ENCODE measurements around the gene MYOM3.

MYOM3 gene

DNA sequence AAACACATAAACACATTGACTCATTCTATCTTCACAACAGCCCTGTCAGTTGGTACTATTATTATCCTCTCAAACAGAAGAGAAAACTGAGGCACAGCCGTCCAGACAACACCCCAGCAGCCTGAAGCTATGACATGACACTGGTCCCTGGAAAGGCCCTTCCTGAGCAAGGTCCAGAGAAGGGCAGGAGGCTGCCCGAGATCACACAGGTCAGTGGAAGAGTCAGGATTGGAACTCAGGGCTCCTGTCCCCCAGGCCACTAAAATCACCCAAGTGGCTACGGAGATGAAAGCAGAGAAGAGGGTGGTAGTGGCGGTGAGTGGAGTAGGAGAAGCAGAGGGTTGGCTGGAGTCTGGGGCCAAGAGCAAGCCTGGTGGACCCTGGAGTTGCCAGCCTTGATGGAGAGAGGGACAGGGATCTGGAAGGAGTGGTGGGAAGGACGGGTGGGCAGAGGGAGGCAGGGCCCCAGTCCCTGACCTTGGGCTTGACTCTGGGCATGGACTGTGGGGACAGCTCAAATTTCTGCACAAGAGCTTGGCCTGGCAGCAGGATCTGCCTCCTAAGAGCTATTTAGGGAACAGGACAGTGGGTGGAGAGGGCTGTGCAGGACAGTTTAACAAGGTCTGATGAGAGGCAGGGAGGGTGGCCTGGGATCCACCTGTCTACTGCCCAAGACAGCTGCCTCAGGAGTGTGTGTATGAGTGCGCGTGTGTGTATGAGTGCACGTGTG lies 15.8 kb downstream of the MYOM3 start:
- no peak for DNase-seq (ENCODE audit: low read depth in 2 of 2)

DNA sequence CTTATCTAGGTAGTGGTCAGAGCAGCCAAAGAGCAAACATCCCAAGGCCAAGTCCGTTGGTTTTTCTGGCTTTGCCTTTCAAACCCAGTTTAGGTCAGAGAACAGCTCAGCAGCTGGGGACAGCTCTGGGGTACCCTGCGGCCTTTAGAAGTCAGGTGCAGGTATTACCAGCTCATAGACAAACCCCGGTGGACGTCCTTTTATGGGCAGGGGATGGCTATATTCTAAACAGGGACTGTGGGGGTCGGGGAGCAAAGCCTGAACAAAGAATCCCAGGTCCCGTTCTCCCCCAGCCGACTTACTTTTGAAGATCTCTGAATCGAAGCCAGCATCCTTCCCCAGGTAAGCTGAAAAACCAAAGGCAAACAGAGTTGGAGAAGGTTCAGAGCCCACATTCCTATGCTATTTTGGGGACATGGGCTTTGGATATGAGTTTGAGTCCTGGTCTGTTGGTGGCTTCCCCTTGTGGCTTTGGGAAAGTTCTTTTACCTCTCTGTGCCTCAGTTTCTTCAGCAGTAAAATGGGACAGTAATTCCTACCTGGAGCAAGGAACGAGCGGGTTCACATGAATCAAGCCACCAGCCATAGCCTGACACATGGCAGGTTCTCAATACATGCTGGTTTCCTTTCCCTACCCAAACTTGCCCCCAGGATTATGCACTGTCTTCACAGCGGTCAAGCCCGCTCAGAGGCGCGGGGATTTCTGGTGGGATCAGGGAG lies 16.6 kb downstream of the MYOM3 start:
- no peak for DNase-seq (ENCODE audit: low read depth in 2 of 2)

DNA sequence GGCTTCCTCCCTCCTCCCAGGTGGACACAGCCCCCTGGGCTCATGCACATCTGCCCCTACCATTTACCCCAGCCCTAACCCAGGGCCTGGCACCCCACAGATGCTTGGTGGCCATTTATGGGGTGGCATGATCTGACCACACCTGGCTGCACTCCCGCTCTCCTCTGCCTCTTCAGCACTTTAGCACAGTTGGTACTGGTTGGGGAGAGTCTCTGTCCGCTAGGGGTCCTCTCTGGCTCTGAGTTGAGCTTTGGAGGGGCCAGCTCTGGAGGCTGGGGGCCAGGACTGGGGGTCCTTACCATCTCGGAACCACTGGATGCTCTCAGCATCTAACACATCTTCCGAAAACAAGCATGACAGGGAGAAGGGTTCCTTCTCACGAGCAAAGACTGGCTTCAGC lies 17.4 kb downstream of the MYOM3 start:
- DNase-seq (ENCODE audit: low read depth in 2 of 2): no peak

DNA sequence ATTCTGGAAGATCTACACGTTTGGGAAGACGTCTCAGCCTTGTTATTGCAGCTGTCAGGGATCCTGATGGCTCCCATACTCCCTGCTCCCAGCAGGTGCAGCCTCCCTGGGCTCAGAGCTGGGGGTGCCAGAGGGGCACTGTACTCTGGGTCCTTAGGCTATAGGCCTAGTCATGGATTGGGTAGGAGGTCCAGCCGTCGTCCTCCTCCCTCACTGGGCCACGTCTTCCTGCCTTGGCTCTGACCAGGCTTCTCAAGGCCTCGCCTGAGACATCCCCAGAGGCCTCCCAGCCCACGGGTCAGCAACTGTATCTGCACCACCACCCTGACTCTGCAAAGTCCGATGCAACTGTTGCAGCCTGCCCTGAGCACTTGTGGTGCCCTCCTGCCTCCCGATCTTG lies 18.2 kb downstream of the MYOM3 start:
- no peak for DNase-seq (ENCODE audit: low read depth in 2 of 2)

DNA sequence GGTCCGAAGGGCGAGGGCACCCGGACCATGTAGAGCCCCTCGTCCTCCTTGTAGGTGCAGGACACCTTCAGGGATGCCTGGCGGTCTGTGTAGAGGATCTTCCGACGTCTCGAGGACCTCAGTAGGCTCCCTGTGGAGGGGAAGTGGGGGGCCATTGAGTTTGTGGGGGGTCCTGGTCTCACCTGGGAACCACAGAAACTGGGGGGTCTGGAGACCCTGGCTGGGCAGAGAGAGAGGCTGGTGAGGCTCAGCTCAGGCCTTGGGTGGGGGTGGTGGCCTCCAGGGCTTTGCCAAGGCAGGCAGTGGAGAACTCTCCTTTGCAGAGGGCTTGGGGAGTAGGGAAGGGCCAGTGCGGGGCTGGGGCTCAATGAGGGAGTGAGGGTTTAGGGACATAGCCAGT lies 19.0 kb downstream of the MYOM3 start:
- no peak for DNase-seq (ENCODE audit: low read depth in 2 of 2)

DNA sequence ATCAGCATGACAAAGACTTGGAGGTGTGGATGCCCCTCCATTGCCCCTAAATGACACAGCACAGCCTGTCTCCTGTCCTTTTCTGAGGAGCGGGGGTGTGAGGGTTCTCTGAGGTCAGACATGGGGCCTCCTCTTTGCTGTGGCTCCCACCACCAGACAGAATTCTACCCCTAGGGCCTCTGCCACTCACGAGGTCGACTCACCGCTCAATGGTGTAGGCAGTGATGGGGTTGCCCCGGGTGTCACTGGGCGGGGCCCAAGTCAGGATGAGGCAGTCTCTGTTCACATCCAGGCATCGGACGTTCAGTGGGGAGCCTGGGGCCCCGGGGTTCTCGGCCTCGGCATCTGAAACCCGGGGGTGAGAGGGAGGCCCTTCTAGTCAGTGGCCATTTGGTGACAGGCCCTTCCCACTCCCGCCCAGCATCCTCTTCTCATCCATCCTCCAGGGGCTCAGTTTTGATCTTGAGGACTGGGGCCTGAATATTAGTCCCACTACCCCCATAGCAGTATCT lies 19.9 kb downstream of the MYOM3 start:
- peak; percentile 11 to 21 for DNase-seq (ENCODE audit: low read depth in 2 of 2)

DNA sequence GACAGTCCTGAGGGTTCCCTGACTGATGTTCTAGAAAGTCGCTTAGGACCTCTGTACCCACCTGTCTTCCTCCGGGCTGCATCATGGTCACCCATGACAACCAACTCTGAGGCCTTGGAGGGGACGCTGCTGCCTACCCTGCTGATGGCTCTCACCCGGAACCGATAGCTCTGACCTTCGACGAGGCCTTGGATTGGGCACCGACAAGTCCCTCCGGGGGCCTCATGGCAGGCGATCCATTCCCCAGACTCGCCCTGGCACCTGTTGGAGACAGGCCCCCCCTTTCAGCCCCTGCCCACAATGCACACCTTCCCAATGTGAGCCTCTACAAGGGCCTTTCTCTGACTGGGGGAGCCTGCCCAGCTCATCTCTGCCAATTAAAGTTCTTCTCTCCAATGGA lies 21.2 kb downstream of the MYOM3 start:
- no peak for DNase-seq (ENCODE audit: low read depth in 2 of 2)

DNA sequence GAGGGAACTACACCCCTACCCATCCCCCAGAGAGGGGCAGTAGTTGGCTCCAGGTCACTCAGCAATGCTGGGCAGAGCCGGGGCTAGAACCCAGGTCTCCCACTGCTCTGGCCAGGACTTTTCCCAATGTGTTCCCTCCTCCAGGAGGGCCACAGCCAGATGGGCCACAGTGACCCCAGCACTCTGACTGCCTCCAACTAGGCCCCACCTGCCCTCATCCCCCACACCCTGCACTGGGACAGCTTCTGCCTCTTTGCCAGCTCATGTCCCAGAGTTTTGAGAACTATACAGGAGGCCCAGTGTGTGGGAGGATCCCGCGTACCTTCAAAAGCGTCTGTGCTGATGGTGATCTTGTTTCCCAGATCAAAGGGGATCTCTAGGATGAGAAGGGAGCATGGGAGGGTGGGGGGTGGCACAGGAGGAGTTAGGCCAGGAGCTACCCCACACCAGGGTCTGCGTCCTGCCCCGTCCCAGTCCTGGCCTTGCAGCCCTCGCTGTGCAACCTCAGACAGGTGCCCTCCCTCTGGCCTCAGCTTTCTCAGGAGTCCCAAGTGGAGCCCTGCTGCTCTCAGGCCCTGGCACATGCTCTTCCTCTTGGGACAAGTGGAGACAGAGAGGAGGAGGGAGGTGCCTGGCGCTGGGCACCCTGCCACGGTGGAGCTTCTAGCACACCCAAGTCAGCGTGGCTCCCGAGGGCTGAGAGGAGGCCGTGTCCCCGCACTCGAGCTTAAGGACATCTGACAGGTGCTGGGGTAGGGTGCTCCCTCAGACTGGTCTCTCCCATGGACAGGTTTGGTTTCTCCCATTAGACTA lies 22.0 kb downstream of the MYOM3 start:
- no peak for DNase-seq (ENCODE audit: low read depth in 2 of 2)

DNA sequence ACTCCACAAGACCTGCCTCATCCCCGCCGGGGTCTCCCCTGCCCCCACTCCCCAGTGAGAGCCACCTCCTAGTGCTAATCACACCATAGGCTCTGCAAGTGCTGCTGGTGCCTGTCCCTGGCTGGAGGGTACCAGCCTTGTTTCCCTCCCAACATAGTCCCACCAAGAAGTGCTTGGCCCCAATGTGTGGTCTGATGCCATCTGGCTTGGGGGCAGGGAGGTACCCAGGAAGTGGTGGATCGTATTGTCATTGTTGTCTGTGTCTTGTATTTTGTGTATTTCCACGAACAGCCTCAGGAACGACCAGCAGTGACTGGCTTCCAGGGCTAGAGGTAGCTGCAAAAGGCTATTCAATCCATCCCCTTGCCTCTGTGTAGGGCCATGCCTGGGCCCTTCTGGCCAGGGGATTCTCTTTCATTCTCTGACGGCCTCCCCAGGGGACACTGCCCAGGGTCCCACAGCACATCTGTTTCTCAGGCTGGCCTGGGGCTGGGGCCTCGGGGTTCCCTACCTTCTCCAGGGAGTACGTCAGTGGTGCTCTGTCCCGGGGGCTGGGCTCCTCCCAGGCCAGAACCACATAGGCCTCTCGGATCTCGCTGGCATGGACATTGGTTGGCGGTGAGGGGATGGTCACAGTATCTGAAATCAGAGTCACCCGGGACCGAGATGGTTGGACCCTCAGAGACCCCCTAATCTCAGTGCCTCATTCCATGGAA lies 22.8 kb downstream of the MYOM3 start:
- no peak for DNase-seq (ENCODE audit: low read depth in 2 of 2)

DNA sequence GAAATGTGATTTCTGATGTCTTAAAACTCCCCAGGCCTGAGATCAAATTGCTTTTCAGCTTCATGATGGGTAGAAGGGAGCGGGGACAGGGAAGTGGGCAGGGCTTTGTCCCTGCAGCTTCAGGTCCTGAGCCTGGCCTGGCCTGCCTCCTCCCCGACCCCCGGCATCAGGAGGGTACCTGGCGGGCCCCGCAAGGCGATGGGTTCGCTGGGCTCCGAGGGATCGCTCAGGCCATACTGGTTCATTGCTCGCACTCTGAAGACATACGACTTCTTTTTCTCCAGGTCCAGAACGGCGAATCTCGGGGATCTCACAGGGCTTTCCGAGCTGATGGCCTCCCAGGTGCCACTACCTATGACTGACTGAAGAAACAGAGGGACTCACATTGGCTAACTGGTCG lies 25.5 kb downstream of the MYOM3 start:
- DNase-seq (ENCODE audit: low read depth in 2 of 2): no peak

DNA sequence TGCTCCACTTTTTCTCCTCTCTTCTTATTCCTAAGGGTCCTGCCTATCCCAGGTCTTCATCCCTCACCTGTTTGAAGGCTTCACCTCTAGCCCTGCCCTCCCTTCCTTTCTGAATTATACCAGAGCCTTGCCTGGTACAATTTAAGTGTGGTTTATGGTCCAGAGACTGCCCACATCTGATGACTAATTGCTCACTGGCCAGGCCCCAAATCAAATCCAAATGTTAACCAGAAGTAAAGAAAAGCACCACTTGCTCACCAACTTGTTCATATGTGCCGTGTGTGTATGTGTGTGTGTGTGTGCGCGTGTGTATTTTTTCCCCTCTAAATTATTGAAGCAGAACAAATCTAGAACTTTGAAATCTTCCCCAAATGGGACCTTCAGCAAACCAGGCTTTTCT lies 26.4 kb downstream of the MYOM3 start:
- no peak for DNase-seq (ENCODE audit: low read depth in 2 of 2)

DNA sequence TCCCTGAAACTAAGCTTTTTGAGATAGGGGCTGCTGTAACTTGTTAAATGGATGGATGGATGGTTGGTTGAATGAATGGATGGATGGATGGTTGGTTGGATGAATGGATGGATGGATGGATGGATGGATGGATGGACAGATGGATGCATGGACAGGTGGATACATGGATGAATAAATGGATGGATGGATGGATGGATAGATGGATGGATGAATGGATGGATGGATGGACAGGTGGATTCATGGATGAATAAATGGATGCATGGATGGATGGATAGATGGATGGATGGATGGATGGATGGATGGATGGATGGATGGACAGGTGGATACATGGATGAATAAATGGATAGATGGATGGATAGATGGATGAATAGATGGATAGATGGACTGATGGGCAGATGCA lies 26.9 kb downstream of the MYOM3 start:
- DNase-seq (ENCODE audit: low read depth in 2 of 2): no peak

DNA sequence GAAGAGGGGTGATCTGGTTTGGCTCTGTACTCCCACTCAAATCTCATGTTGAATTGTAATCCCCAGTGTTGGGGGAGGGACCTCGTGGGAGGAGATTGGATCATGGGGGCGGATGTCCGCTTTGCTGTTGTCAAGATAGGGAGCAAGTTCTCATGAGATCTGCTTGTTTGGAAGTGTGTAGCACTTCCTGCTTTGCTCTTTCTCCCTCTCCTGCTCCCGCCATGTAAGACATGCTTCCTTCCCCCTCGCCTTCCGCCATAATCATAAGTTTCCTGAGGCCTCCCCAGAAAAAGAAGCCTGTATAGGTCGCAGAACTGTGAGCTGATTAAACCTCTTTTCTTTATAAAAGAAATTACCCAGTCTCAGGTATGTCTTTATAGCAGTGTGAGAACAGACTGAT lies 27.9 kb downstream of the MYOM3 start:
- no peak for DNase-seq (ENCODE audit: low read depth in 2 of 2)

DNA sequence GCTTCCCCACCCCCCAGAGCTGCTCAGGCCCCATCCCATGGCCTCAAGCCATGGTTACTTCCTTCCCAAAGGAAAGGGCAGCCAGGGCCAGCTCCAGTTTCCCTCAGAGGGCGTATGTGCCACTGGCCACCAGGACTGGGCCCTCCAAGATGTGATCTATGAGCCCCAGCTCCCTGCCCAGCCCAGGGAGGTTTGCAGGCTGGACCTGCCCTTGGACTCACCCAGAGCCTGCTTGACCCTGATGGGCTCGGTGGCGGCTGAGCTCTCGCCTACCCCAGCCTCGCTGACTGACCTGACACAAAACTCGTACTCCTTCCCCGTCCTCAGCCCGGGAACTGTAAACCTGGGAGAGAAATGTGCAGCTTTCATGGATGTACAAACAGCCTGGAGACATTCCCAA lies 29.6 kb downstream of the MYOM3 start:
- no peak for DNase-seq (ENCODE audit: low read depth in 2 of 2)

DNA sequence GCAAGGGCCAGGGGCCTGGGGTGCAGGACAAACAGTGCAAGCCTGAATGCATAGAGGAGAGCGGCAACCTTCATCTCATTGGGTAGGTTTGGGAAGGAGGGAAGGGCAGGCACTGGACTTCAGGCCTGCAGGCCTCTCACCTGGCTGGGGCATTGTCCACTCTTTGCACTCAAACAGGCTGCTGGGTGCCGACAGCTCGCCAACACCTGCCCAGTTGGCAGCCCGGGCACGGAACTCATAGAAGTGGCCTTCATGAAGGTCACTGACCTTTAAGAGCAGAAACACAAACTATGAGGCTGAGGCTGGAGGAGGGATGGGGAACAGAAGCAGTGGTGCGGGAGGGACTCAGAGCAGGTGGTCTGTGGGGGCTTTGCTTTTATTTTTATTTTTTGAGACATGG lies 30.7 kb downstream of the MYOM3 start:
- no peak for DNase-seq (ENCODE audit: low read depth in 2 of 2)

DNA sequence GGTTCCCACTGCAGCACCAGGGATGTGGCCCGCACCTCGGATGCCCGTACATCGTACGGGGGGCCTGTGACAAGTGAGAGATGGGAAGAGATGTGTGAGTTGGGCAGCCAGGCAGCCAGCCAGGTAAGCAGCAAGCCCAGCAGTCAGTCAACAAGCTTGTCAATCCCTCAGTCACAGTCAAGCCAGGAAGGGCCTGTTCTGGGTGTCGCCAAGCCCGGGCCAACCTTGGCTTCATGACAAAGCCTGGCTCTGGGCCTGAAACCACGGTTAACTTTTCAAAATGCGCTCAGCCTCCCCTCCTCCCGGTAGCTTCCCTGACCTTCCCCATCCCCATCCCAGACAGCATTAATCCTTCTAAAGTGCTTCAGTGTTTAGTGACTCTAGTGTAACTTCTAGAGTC lies 31.8 kb downstream of the MYOM3 start:
- DNase-seq (ENCODE audit: low read depth in 2 of 2): no peak

DNA sequence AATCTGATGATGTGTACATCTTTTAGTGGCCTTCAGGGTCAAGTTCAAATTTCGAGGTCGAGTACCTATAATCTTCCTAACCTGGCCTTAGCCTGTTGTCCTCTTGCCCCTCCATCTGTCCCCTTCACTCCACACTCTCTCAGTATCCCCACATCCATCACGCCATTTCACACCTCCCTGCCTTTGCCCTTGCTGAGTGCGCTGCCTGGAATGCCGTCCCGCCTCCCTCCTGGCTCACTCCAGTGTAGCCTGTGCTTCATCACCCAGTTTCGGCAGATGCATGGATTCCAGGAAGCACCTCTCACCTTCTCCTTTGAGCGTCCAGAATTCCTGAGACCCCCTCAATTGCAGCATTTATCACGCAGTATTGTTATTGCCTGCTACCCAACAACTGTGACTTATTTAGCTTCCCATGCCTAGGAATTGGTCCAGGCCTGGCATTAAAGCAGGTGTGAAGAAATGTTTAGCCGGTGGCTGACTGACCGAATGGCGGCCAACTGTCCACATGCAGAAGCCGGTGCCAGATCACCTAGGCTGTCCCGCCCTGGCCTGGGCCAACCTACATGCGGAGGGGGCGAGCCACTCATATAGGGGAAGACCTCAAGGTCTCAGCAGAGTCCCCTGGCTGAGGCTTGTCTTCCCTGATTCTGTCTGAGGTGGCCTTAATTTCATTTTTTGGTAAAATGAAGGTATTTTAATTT lies 34.5 kb downstream of the MYOM3 start:
- no peak for DNase-seq (ENCODE audit: low read depth in 2 of 2)

DNA sequence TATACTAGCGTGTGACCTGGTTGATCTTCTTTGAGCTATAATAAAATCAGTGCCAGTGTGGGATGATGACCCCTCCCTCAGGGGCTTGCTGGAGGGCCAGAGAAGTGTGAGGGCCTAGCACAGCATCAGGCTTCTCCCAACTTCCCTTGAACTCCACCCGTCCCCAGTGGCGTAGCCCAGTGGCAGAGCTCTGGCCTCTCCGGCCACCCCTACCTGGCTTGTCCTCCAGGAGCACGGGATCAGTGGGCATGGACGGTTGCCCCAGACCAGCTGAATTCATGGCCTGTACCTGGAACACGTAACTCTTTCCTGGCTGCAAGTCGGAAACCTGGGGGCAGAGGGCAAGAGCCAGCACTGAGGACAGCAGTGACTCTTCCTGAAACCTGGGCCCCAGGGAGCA lies 36.0 kb downstream of the MYOM3 start:
- DNase-seq (ENCODE audit: low read depth in 2 of 2): no peak

DNA sequence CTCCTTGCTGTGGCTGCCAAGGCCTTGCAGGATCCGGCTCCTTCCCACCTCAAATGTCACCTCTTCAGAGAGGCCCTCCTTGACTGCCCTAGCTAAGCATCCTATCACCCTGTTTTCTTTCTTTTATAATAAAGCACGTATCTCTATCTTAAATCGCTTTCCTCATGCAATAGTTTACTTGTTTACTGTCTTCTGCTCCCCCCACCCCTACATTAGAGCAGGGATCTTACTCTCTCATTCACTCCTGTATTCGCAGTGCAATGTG lies 36.4 kb downstream of the MYOM3 start:
- DNase-seq (ENCODE audit: low read depth in 2 of 2): no peak

DNA sequence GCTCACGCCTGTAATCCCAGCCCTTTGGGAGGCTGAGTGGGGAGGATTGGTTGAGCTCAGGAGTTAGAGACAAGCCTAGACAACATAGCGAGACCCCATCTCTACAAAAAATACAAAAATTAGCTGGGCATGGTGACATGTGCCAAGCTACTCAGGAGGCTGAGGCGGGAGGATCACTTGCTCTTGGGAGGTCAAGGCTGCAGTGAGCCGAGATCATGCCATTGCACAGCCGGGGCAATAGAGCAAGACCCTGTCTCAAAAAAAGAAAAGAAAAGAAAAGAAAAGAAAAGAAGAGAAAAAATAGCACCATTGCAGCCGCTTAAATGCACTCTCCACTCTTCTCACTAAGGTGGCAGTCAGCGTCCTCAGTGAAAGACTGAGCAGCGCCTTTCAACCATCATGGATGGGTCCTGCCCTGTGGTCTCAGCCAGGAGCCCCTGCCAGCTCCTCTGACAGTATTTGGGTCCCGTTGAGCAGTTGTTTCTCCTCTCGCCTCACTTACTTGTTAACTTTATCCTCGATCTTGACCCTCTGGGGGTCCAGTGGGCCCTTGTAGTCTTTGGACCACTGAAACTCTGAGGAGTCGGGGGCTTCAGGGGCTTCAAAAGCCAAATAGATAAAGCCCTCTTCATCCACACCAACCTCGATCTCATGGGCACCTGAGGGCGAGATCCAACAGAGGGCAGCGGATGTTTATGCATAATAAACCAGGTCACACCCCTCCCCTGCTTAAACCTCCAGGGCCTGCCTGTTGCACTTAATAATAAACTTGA lies 36.9 kb downstream of the MYOM3 start:
- no peak for DNase-seq (ENCODE audit: low read depth in 2 of 2)

DNA sequence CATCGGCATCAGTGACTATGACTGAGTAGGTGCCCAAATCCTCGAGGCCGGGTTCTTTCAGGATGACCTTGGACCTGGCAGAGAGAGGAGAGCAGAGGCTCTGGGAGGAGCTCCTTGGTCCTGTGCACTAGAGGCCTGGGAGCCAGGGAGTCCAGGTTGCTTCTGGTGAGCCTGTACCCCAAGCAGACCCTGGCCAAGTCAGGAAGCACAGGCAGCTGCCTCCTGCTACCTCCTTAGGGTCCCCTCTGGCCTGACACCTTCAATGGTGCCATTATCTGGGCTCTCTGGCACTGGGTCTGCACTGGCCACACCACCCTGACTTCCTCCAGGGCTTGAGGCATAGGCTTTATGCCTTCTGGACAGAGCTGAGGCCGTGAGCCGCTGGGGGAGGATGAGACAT lies 37.7 kb downstream of the MYOM3 start:
- DNase-seq (ENCODE audit: low read depth in 2 of 2): no peak

All from stimulated activated CD8-positive, alpha-beta memory T cell treated with anti-CD3 and anti-CD28 coated beads, Interleukin-15, amount 100 ng/mL, for 48 hours (primary cell).